Heart left ventricle (tissue), 13 donors: Measurements from ENCODE around the gene PATZ1.

Experiments used
- CTCF ChIP-seq, 12 donors: fragments of 200-600 bp; sonication (generic) in 4 of 12; IDR thresholded peaks; one replicate each; pipeline versions ENCODE4 v1.5.0 to v1.8.0; 2018 to 2022; ENCODE audit warnings: antibody characterized with exemption in 12 of 12, mild to moderate bottlenecking in 5 of 12
- POLR2A ChIP-seq, 2 donors: fragments of 450-650 bp; IDR thresholded peaks; one replicate each; pipeline ENCODE4 v1.6.1; 2017; ENCODE audit warnings: antibody characterized with exemption in 2 of 2, mild to moderate bottlenecking in 2 of 2, moderate library complexity in 2 of 2
- donor health status: ischemic (EF 13 %, LVEDD 7.1; RV severe dilation, severe dysfunction).
- donor health status: DM: no; HTN: yes; CAD: no.
- donor health status: DM: no; HTN: no; CAD: no.
- donor health status: ischemic (EF 25% LVEDD 6.9; RV normal size, moderate dysfunction).
- donor health status: ischemic (EF 25% LVEDD 5.7; RV mildly dilated, moderate dysfunction).
- donor health status: ischemic (EF 35%, LVEDD 5.7; RV mildly dilated, moderate dysfunction).
- donor health status: nonischemic (EF 11% LVEDD 7.7; RV severe dilation, severe dysfunction).
- donor health status: DM: yes; HTN: yes; CAD: no.
- donor health status: PGD.
- donor health status: ischemic (EF 29% LVEDD 5.4; RV normal size, mild dysfunction).
- donor health status: nonischemic (EF 23%, LVEDD 6.1; RV moderate dilation, normal function).

- TF ChIP-seq POLR2A (IDR thresholded peaks at IDR 0.05) (no peak), CTCF (IDR thresholded peaks at IDR 0.05) (no peak)
Measured at GRCh38 chr22:31377612-31378011, 31.5 kb upstream of the PATZ1 start.
